SK-N-SH treated with all-trans-retinoic acid at 6 μM for 48 hours (cell line): ENCODE measurements around the gene C8G.

Source experiments
- ATAC-seq: fragments of 200-7000 bp; cut with Tn5 transposase; 3 replicates; pipeline ENCODE4 v1.9.1; 2020; ENCODE audit warnings: mild to moderate bottlenecking, moderate library complexity
- ARNTL ChIP-seq: fragments of 450-650 bp; formaldehyde crosslinking; IDR thresholded peaks from 2 replicates; pipeline ENCODE4 v1.5.0; 2020; ENCODE audit warnings: low read depth, mild to moderate bottlenecking, moderate library complexity, borderline replicate concordance
- BACH2 ChIP-seq: fragments of 250-450 bp; sonication (Bioruptor Pico); IDR thresholded peaks from 2 replicates; pipeline ENCODE4 v1.9.0; 2021; ENCODE audit warnings: mild to moderate bottlenecking, borderline replicate concordance
- CREB5 ChIP-seq: fragments of 250-450 bp; sonication (Bioruptor Pico); IDR thresholded peaks from 2 replicates; pipeline ENCODE4 v1.5.1; 2020; ENCODE audit warnings: low read depth, mild to moderate bottlenecking, moderate library complexity
- CSDC2 ChIP-seq: fragments of 250-450 bp; sonication (Bioruptor Pico); IDR thresholded peaks from 2 replicates; pipeline ENCODE4 v1.5.0; 2020; ENCODE audit warnings: mild to moderate bottlenecking, moderate library complexity
- CSRNP3 ChIP-seq: fragments of 250-450 bp; sonication (Bioruptor Pico); IDR thresholded peaks from 2 replicates; pipeline ENCODE4 v1.5.1; 2021; ENCODE audit warnings: mild to moderate bottlenecking, moderate library complexity
- ESRRG ChIP-seq: fragments of 250-450 bp; sonication (Bioruptor Pico); IDR thresholded peaks from 2 replicates; pipeline ENCODE4 v1.6.1; 2021; ENCODE audit warnings: mild to moderate bottlenecking
- GLIS3 ChIP-seq: fragments of 250-450 bp; sonication (Bioruptor Pico); IDR thresholded peaks from 2 replicates; pipeline ENCODE4 v1.5.0; 2020; ENCODE audit warnings: mild to moderate bottlenecking, moderate library complexity
- ISL1 ChIP-seq: fragments of 250-450 bp; sonication (Bioruptor Pico); IDR thresholded peaks from 2 replicates; pipeline ENCODE4 v2.1.2; 2022; ENCODE audit warnings: mild to moderate bottlenecking, moderate library complexity
- OSR1 ChIP-seq: fragments of 250-450 bp; sonication (Bioruptor Pico); IDR thresholded peaks from 2 replicates; pipeline ENCODE4 v1.8.0; 2022; ENCODE audit warnings: moderate library complexity, mild to moderate bottlenecking, inconsistent platforms
- PATZ1 ChIP-seq: fragments of 250-450 bp; sonication (Bioruptor Pico); IDR thresholded peaks from 2 replicates; pipeline ENCODE4 v1.8.0; 2020; ENCODE audit warnings: mild to moderate bottlenecking, moderate library complexity, borderline replicate concordance
- POU6F1 ChIP-seq: fragments of 250-450 bp; sonication (Bioruptor Pico); IDR thresholded peaks from 2 replicates; pipeline ENCODE4 v1.8.0; 2021; ENCODE audit warnings: low read depth, mild to moderate bottlenecking, moderate library complexity, borderline replicate concordance
- PPARA ChIP-seq: fragments of 250-450 bp; sonication (Bioruptor Pico); IDR thresholded peaks from 2 replicates; pipeline ENCODE4 v1.5.0; 2020; ENCODE audit warnings: mild to moderate bottlenecking, borderline replicate concordance
- RARB ChIP-seq: fragments of 250-450 bp; sonication (Bioruptor Pico); IDR thresholded peaks from 2 replicates; pipeline ENCODE4 v1.8.0; 2021; ENCODE audit warnings: mild to moderate bottlenecking, moderate library complexity
- SNAI2 ChIP-seq: fragments of 250-450 bp; sonication (Bioruptor Pico); IDR thresholded peaks from 2 replicates; pipeline ENCODE4 v1.5.0; 2020; ENCODE audit warnings: mild to moderate bottlenecking, moderate library complexity
- TCF4 ChIP-seq: fragments of 250-450 bp; sonication (Bioruptor Pico); IDR thresholded peaks from 2 replicates; pipeline ENCODE4 v1.8.0; 2021; ENCODE audit warnings: mild to moderate bottlenecking, moderate library complexity, borderline replicate concordance
- TOX ChIP-seq: fragments of 250-450 bp; sonication (Bioruptor Pico); IDR thresholded peaks from 2 replicates; pipeline ENCODE4 v1.8.0; 2021; ENCODE audit warnings: mild to moderate bottlenecking, moderate library complexity, borderline replicate concordance
- TSHZ2 ChIP-seq: fragments of 250-450 bp; sonication (Bioruptor Pico); IDR thresholded peaks from 2 replicates; pipeline ENCODE4 v1.5.0; 2020; ENCODE audit warnings: mild to moderate bottlenecking, moderate library complexity
- ZC3H10 ChIP-seq: fragments of 250-450 bp; sonication (Bioruptor Pico); IDR thresholded peaks from 2 replicates; pipeline ENCODE4 v1.5.1; 2021; ENCODE audit warnings: mild to moderate bottlenecking, moderate library complexity
- ZFP3 ChIP-seq: fragments of 250-450 bp; sonication (Bioruptor Pico); IDR thresholded peaks from 2 replicates; pipeline ENCODE4 v1.5.0; 2020; ENCODE audit warnings: mild to moderate bottlenecking, moderate library complexity
- ZNF565 ChIP-seq: fragments of 450-650 bp; formaldehyde crosslinking; conservative IDR thresholded peaks from 2 replicates; pipeline ENCODE4 v1.5.0; 2020; ENCODE audit warnings: low read depth, mild to moderate bottlenecking, moderate library complexity
- ZNF70 ChIP-seq: fragments of 450-650 bp; formaldehyde crosslinking; IDR thresholded peaks from 2 replicates; pipeline ENCODE4 v1.5.0; 2020; ENCODE audit warnings: mild to moderate bottlenecking, moderate library complexity
- ZNF8 ChIP-seq: fragments of 450-650 bp; formaldehyde crosslinking; IDR thresholded peaks from 2 replicates; pipeline ENCODE4 v1.5.0; 2020; ENCODE audit warnings: mild to moderate bottlenecking, moderate library complexity

Gene C8G

GRCh38 chr9:136985853-136986252, 40.8 kb downstream of the C8G start (continued):
- TF ChIP-seq PATZ1 (CRISPR knock-in tag) (no peak), ARNTL (no peak), ZFP3 (no peak), CSDC2 (CRISPR knock-in tag) (no peak), ZC3H10 (no peak), SNAI2 (CRISPR knock-in tag) (no peak), ESRRG (CRISPR knock-in tag) (no peak)
- TF ChIP-seq, all 23 proteins: peak for 0

GRCh38 chr9:136988872-136989271, 43.8 kb downstream of the C8G start:
- TF ChIP-seq GLIS3 (CRISPR knock-in tag) (no peak), ZNF565 (CRISPR knock-in tag) (no peak), TSHZ2 (no peak), ARNTL (no peak), POU6F1 (CRISPR knock-in tag) (no peak), TOX (no peak), PATZ1 (CRISPR knock-in tag) (no peak), ZC3H10 (no peak), ZNF70 (CRISPR knock-in tag) (no peak), CSDC2 (CRISPR knock-in tag) (no peak), RARB (no peak), PPARA (CRISPR knock-in tag) (no peak), CSRNP3 (CRISPR knock-in tag) (no peak), BACH2 (CRISPR knock-in tag) (no peak), TCF4 (CRISPR knock-in tag) (no peak), ZFP3 (no peak), ISL1 (CRISPR knock-in tag) (no peak)
- no peak for ATAC-seq

GRCh38 chr9:136990242-136990911, 45.3 kb downstream of the C8G start:
- no peak for ATAC-seq
- TF ChIP-seq PPARA (CRISPR knock-in tag) = no peak
- TF ChIP-seq ZC3H10 = no peak
- no peak for TF ChIP-seq ZNF565 (CRISPR knock-in tag)
- no peak for TF ChIP-seq ISL1 (CRISPR knock-in tag)
- TF ChIP-seq OSR1 (CRISPR knock-in tag) = no peak
- no peak for TF ChIP-seq ZNF8 (CRISPR knock-in tag)
- no peak for TF ChIP-seq CREB5 (CRISPR knock-in tag)
- TF ChIP-seq ZFP3 = no peak
